ENCODE data around the gene F10. TPM values are rescaled to one million over a fixed set of nuclear protein-coding genes. Genes with fewer than 3 reads are reported as not detected.

The F10 gene
- total RNA-seq, 4 donors from 2014 or later, result 0.61 to 21.6 (median 4.5) TPM

DNA sequence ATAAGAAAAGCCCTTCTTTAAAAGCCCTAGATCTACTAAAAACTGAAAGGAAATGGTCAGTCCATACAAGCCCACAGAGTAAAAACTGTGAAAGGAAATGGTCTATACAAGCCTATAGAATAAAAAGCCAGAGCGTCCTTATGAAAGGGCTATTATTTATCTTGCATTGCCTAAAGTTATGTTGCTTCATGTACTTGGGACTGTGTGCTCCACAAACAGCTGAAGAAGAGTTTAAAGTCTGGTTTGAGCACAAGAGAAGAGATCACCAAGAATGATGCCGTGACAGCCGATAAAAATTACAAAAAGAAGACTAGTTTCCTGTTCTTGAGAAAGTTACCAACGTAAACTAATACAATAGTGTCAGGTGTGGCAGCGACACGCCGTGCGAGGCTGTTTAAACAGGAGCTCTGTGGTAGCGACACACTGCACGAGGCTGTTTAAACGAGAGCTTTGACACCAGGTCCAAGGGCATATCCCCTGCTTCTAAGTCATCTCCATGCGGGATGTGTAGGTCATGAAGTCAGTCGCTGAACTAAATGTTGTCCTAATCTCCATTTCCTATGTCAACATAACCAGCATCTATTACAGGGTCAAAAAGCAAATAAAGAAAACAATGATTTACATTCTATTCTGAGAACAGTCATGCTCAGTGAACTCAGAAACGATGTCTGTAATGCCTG, 61.0 kb downstream of the F10 start:
- no peak overlapping the region for H3K27ac ChIP-seq
- H3K9me3 ChIP-seq, result no peaks in the 10 kb centered on the region
- H3K36me3 ChIP-seq, result peaks cover 8 to 82% (median 30%) of the 10 kb centered on the region in 3 donors
- intact Hi-C loops (cut with DNase I), result no loop called here
- no peak for DNase-seq
- 85 to 90% methylated on average over 14 of the region's 14 CpGs for WGBS, 2 donors
- H3K4me3 ChIP-seq, result no peak overlapping the region
- H3K4me1 ChIP-seq, result peaks cover 0 to 16% (median 0%) of the 10 kb centered on the region in 3 donors
- no peaks in the 10 kb centered on the region for H3K27me3 ChIP-seq
- TF ChIP-seq, protein P1, sequence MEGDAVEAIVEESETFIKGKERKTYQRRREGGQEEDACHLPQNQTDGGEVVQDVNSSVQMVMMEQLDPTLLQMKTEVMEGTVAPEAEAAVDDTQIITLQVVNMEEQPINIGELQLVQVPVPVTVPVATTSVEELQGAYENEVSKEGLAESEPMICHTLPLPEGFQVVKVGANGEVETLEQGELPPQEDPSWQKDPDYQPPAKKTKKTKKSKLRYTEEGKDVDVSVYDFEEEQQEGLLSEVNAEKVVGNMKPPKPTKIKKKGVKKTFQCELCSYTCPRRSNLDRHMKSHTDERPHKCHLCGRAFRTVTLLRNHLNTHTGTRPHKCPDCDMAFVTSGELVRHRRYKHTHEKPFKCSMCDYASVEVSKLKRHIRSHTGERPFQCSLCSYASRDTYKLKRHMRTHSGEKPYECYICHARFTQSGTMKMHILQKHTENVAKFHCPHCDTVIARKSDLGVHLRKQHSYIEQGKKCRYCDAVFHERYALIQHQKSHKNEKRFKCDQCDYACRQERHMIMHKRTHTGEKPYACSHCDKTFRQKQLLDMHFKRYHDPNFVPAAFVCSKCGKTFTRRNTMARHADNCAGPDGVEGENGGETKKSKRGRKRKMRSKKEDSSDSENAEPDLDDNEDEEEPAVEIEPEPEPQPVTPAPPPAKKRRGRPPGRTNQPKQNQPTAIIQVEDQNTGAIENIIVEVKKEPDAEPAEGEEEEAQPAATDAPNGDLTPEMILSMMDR (IDR thresholded peaks at IDR 0.05), result no peak
- no peak for TF ChIP-seq POLR2A (IDR thresholded peaks at IDR 0.05)

DNA sequence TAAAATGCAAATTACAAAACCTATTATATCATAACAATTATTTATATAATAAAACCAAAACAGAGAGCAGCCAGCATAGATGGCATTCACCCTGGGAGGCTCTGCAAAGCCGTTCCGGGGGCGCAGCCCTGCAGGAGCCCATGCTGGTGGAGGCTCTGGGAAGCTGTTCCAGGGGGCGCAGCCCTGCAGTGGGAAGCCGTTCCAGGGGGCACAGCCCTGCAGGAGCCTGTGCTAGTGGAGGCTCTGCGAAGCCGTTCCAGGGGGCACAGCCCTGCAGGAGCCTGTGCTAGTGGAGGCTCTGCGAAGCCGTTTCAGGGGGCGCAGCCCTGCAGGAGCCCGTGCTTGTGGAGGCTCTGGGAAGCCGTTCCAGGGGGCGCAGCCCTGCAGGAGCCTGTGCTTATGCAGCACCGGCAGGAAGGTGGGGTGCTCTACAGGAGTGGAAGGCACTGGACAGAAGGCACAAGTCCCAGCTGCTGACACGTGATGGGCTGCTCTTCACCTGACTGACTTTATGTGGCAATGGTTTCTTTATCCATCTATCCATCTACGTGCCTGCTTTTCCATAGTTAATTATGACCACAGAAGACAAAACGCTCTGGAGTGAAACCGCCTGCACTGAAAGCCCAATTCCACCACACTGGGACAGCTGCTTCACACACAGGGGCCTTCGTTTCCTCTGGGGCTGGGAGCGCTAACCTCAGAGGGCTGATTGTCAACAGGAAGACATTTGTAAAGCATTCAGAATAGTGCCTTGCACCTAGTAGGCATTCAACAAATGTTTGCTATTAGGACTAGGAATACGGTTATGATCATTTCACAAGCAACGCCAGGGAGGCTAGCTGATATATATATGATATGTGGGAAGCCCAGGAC, 62.2 kb downstream of the F10 start:
- Histone ChIP-seq H3K36me3 (peaks cover 1 to 82% (median 19%) of the 10 kb centered on the region in 3 donors), H3K4me3 (no peak overlapping the region), H3K9me3 (no peaks in the 10 kb centered on the region), H3K27me3 (no peaks in the 10 kb centered on the region), H3K27ac (no peak overlapping the region), H3K4me1 (peaks cover 0 to 16% (median 0%) of the 10 kb centered on the region in 3 donors)
- TF ChIP-seq POLR2A (IDR thresholded peaks at IDR 0.05), result no peak
- TF ChIP-seq, protein P1 (IDR thresholded peaks at IDR 0.05), result no peak
- WGBS, 2 donors, result 82 to 90% methylated on average over 15 to 17 of the region's 22 CpGs
- intact Hi-C loops (cut with DNase I), result no loop called here
- no peak for DNase-seq

DNA sequence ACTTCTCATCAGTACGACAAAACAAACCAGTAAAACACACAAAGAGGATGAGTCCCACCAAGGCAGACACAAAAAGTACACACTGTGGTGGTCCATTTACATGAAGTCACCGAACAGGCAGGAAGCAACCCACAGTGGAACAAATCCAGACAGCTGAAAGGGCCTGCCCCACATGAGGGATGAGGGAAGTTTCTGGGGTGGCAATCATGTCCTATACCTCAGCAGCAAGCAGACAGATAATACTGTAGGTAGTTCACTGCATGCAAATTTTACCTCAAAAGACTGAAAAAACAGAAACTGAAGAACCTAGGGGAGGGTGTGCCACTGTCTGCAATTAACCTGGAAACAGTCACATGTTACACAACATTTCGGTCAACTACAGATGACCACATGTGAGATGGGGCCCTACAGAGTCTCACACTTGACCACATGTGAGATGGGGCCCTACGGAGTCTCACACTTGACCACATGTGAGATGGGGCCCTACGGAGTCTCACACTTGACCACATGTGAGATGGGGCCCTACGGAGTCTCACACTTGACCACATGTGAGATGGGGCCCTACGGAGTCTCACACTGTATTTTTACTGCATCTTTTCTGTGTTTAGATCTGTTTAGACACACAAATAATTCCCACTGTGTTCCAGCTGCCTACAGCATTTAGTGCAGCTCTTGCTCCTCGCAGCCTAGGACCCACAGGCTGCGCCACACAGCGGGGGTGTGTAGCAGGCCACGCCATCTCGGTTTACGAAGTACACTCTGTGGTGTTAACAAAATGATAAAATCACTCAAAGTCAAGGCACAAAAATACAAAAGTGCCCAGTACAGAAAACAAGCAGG, 63.7 kb downstream of the F10 start:
- TF ChIP-seq, protein P1 (IDR thresholded peaks at IDR 0.05), result no peak
- TF ChIP-seq POLR2A (IDR thresholded peaks at IDR 0.05), result no peak
- Histone ChIP-seq H3K36me3 (peaks cover 0 to 82% (median 14%) of the 10 kb centered on the region in 3 donors), H3K27me3 (no peaks in the 10 kb centered on the region), H3K4me1 (peaks cover 0 to 16% (median 0%) of the 10 kb centered on the region in 3 donors), H3K4me3 (no peak overlapping the region), H3K9me3 (no peaks in the 10 kb centered on the region), H3K27ac (peak overlapping the region in 3 of 4 donors; percentile 53 to 74 (median 68))
- intact Hi-C loops (cut with DNase I), result no loop called here
- no peak for DNase-seq
- 69 to 75% methylated on average over 12 of the region's 13 CpGs for WGBS, 2 donors

DNA sequence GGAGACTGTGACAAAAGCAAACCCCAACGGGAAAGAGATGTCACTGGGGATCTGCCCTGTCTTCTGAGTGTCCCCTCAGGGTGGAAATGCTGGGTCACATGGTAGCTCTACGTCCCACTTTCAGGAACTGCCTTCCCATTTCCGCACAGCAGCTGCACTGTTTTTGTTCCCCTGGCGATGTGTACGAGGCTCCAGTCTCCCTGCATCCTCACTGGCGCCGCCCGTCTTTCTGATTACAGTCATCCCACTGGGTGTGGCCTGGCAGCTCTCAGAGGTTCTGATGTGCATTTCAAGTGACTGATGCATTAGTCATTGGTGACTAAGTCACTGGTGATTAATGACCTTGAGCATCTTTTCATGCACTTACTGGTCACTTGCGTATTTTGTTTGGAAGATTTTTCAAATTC, 64.7 kb downstream of the F10 start:
- 19 to 26% methylated on average over 9 of the region's 9 CpGs for WGBS, 2 donors
- Histone ChIP-seq H3K4me1 (peaks cover 0 to 16% (median 0%) of the 10 kb centered on the region in 3 donors), H3K27me3 (no peaks in the 10 kb centered on the region), H3K4me3 (peak overlapping the region in 2 of 4 donors; percentile 9 to 10), H3K36me3 (peaks cover 0 to 82% (median 14%) of the 10 kb centered on the region in 3 donors), H3K27ac (peak overlapping the region; percentile 53 to 74 (median 64)), H3K9me3 (no peaks in the 10 kb centered on the region)
- intact Hi-C loops (cut with DNase I), result no loop called here
- DNase-seq, result peak; percentile 15
- TF ChIP-seq, protein P1 (IDR thresholded peaks at IDR 0.05), result no peak
